Measurements from ENCODE around the gene CEACAM7. TPM values are rescaled to one million over a fixed set of nuclear protein-coding genes. Genes with fewer than 3 reads are reported as not detected.

CEACAM7 gene
- total RNA-seq, 4 donors from 2014 or later = 0.49 to 1.8 (median 0.51) TPM; not detected in 1

DNA sequence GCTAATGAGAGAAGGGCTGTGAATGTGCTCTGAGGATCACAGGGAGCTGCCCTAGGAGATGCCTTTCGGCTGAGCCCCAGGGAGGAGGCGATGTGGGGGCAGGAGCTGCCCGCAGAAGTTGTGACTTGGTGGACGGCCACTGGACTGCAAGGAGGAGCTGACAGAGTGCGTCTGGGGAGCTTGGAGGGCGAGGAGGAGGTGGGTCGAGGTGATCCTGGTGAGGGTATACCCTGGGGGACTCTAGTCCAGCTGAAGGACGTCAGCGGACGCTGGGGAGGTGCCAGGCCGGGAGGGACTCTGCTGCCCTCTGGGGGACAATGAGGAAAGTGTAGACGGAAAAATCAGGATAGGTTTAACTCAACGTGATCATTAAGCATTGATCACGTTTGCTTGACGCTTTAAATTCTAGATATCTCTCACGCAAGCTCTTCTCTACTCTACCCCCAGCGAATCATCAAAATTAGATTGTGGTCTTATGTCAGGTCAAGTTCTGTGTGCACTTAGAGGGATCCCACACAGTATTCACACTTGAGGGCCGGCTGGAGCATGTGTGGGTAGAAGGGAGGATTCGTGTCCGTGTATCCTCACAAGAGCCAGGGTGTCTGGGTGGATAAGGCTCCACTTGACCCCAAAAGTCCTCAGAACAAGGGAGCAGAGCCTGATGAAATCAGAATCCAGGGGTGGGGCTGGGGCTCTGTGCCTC is 3.3 kb upstream of the CEACAM7 start:
- H3K4me1 ChIP-seq = no peaks in the 10 kb centered on the region
- H3K9me3 ChIP-seq = no peaks in the 10 kb centered on the region
- H3K27ac ChIP-seq = no peak overlapping the region
- no peak for TF ChIP-seq POLR2A (IDR thresholded peaks at IDR 0.05)
- TF ChIP-seq, protein P1, sequence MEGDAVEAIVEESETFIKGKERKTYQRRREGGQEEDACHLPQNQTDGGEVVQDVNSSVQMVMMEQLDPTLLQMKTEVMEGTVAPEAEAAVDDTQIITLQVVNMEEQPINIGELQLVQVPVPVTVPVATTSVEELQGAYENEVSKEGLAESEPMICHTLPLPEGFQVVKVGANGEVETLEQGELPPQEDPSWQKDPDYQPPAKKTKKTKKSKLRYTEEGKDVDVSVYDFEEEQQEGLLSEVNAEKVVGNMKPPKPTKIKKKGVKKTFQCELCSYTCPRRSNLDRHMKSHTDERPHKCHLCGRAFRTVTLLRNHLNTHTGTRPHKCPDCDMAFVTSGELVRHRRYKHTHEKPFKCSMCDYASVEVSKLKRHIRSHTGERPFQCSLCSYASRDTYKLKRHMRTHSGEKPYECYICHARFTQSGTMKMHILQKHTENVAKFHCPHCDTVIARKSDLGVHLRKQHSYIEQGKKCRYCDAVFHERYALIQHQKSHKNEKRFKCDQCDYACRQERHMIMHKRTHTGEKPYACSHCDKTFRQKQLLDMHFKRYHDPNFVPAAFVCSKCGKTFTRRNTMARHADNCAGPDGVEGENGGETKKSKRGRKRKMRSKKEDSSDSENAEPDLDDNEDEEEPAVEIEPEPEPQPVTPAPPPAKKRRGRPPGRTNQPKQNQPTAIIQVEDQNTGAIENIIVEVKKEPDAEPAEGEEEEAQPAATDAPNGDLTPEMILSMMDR (IDR thresholded peaks at IDR 0.05) = no peak
- no peak for DNase-seq
- no peaks in the 10 kb centered on the region for H3K36me3 ChIP-seq
- no peak overlapping the region for H3K4me3 ChIP-seq
- no peaks in the 10 kb centered on the region for H3K27me3 ChIP-seq
- intact Hi-C loops (cut with DNase I; ENCODE audit: low total_unique reads) = no loop called here

DNA sequence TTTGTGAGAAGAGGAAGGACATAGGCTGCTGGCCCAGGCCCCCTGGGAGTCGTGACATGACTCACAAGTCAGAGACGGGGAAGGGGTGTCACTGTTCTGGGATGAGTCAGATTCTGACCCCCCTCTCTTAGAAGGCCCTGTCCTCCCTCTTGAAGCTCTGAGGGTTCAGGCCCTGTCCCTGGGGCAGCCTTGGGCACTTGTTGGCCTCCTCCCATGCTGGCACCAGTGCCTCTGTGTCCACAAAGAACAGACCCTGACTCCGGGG is 2.7 kb upstream of the CEACAM7 start:
- Histone ChIP-seq H3K27ac (no peak overlapping the region), H3K4me3 (no peak overlapping the region), H3K27me3 (no peaks in the 10 kb centered on the region), H3K9me3 (no peaks in the 10 kb centered on the region), H3K4me1 (no peaks in the 10 kb centered on the region), H3K36me3 (no peaks in the 10 kb centered on the region)
- no peak for DNase-seq
- TF ChIP-seq POLR2A (IDR thresholded peaks at IDR 0.05) = no peak
- TF ChIP-seq, protein P1 (IDR thresholded peaks at IDR 0.05) = no peak
- intact Hi-C loops (cut with DNase I; ENCODE audit: low total_unique reads) = no loop called here

DNA sequence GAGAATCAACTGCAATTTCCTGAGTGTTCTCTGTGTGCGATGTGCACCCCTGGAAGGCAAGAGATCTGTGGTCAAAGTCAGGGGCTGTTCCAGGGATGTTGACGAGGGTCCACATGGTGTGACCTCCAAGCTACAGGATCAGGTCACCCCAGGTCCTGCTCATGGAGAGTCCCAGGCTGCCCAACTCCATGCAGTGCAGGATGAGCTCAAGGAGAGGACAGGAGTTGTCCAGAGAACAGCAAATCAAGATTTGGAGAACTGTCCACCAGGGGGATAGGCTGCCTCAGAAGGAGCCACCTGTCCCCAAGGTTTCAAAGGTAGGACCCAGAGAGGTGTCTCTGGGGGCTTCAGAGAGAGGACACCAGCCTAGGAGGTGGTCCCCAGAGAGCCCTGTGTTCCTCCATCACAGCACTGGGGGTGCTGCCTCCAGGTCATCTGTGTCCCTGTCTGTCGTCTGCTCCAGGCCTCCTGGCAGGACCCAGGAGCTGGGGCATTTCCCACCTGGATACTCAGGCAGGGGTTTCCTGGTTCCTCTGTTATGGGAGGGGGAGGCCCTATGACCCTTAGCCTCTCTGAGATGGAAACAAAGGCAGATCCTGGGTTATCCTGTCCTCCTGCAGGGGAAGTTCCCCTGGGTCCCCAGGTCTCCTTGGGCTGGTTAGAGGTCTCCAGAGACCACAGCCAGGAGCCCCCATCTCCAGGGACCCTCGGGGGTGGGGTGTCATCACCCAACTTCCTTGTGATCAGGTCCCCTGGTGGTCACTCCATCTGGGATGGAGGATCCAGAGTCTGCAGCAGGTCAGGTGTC is 2.1 kb upstream of the CEACAM7 start:
- Histone ChIP-seq H3K9me3 (no peaks in the 10 kb centered on the region), H3K27ac (no peak overlapping the region), H3K4me3 (no peak overlapping the region), H3K4me1 (no peaks in the 10 kb centered on the region), H3K27me3 (no peaks in the 10 kb centered on the region), H3K36me3 (no peaks in the 10 kb centered on the region)
- DNase-seq = no peak
- intact Hi-C loops (cut with DNase I; ENCODE audit: low total_unique reads) = no loop called here
- TF ChIP-seq, protein P1 (IDR thresholded peaks at IDR 0.05) = no peak
- TF ChIP-seq POLR2A (IDR thresholded peaks at IDR 0.05) = no peak

DNA sequence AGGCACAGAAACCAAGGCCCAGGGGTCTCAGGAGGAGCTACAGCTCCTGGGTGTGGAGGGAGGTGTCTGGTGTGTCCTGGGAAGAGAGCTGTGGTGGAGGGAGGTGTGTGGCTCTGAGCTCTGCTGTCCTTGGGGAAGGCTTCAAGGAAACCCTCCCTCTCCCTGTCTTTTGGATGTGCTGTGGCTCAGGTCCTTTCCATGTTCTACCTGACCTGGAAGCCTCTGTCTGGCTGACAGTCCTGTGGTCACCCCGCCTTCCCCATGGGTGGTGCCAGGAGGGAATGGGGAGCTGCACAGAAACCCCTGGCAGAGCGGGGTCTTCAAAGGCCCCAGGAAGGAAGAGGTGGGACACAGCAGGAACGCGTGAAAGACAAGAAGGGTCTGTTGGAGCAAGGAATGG is 617 bp upstream of the CEACAM7 start:
- H3K36me3 ChIP-seq = no peaks in the 10 kb centered on the region
- no peak for DNase-seq
- no peak overlapping the region for H3K27ac ChIP-seq
- no peaks in the 10 kb centered on the region for H3K4me1 ChIP-seq
- no peaks in the 10 kb centered on the region for H3K9me3 ChIP-seq
- intact Hi-C loops (cut with DNase I; ENCODE audit: low total_unique reads) = no loop called here
- no peaks in the 10 kb centered on the region for H3K27me3 ChIP-seq
- TF ChIP-seq, protein P1 (IDR thresholded peaks at IDR 0.05) = no peak
- TF ChIP-seq POLR2A (IDR thresholded peaks at IDR 0.05) = no peak
- H3K4me3 ChIP-seq = no peak overlapping the region

DNA sequence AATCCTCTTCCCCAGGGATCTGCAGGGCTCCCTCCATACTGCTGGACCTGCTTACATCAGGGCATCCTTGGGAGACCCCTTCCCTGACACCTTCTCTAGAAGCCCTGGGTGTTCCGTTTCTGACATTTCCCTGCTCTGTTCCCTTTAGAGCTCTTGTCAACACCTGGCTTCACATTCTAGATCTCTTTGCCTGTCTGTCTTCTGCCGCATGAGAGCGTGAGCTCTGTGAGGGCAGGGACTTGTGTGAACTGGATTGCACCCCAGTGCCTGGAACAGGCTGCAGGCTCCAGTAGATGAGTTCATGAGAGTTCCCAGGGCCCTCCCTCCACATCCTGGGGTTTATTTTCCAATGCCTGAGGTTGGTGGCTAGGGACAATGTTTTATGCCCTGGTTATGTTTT is 651 bp downstream of the CEACAM7 start:
- TF ChIP-seq, protein P1 (IDR thresholded peaks at IDR 0.05) = no peak
- TF ChIP-seq POLR2A (IDR thresholded peaks at IDR 0.05) = no peak
- Histone ChIP-seq H3K27me3 (no peaks in the 10 kb centered on the region), H3K27ac (no peak overlapping the region), H3K36me3 (no peaks in the 10 kb centered on the region), H3K4me1 (no peaks in the 10 kb centered on the region), H3K9me3 (no peaks in the 10 kb centered on the region), H3K4me3 (no peak overlapping the region)
- no peak for DNase-seq
- intact Hi-C loops (cut with DNase I; ENCODE audit: low total_unique reads) = no loop called here
